ENCODE results near the gene TMEM131. TPM values are rescaled to one million over a fixed set of nuclear protein-coding genes. Genes with fewer than 3 reads are reported as not detected.
"Not testable (repeated sequence)": the region's sequence is repeated elsewhere in the genome, so short reads cannot be mapped to it uniquely, and the experiment has no call there.

Gene TMEM131
- total RNA-seq, 2 experiments from 2014 or later, result 17.4 to 32.3 TPM

GRCh38 chr2:98026292-98026691, 30.5 kb upstream of the TMEM131 start:
- Histone ChIP-seq H3K4me2 (ENCODE audit: low read length) (peak overlapping the region; percentile 89), H3K79me2 (ENCODE audit: insufficient read depth, low read depth, low read length) (no peaks in the 10 kb centered on the region), H2AFZ (ENCODE audit: low read length) (peak overlapping the region; percentile 59), H3K9me3 (ENCODE audit: low read length) (no peaks in the 10 kb centered on the region), H3K4me1 (ENCODE audit: insufficient read depth, low read length, poor library complexity, severe bottlenecking) (peaks cover 62% of the 10 kb centered on the region), H3K4me3 (ENCODE audit: low read depth, low read length, poor library complexity, severe bottlenecking) (peak overlapping the region; percentile 58), H4K20me1 (ENCODE audit: insufficient read depth, low read length) (no peaks in the 10 kb centered on the region), H3K36me3 (ENCODE audit: insufficient read depth, low read length) (no peaks in the 10 kb centered on the region), H3K27ac (ENCODE audit: low read depth, low read length, poor library complexity, severe bottlenecking) (peak overlapping the region; percentile 90), H3K9me2 (ENCODE audit: insufficient read depth, low read length) (no peaks in the 10 kb centered on the region)
- TF ChIP-seq, protein P1, sequence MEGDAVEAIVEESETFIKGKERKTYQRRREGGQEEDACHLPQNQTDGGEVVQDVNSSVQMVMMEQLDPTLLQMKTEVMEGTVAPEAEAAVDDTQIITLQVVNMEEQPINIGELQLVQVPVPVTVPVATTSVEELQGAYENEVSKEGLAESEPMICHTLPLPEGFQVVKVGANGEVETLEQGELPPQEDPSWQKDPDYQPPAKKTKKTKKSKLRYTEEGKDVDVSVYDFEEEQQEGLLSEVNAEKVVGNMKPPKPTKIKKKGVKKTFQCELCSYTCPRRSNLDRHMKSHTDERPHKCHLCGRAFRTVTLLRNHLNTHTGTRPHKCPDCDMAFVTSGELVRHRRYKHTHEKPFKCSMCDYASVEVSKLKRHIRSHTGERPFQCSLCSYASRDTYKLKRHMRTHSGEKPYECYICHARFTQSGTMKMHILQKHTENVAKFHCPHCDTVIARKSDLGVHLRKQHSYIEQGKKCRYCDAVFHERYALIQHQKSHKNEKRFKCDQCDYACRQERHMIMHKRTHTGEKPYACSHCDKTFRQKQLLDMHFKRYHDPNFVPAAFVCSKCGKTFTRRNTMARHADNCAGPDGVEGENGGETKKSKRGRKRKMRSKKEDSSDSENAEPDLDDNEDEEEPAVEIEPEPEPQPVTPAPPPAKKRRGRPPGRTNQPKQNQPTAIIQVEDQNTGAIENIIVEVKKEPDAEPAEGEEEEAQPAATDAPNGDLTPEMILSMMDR (conservative IDR thresholded peaks at IDR 0.05; ENCODE audit: low read length), result no peak
- TF ChIP-seq EZH2phosphoT487 (IDR thresholded peaks at IDR 0.05; ENCODE audit: borderline replicate concordance, low read depth, low read length), result no peak
- DNase-seq (ENCODE audit: low spot score), result no peak
- POLR2A ChIA-PET, result interaction anchor here (0.6 to 0.9 kb wide), 2 partner anchors 10 to 61 kb away, joined by 4 read pairs; no protein-coding TSS in a partner anchor
- intact Hi-C loops (cut with micrococcal nuclease; ENCODE audit: unreplicated experiment), result loop anchor here (2.0 to 5.0 kb wide), 3 partner anchors 61 to 89 kb away; partner anchors contain the start of gene VWA3B
- CTCF ChIA-PET (ENCODE audit: unreplicated experiment), result no interaction called here
- BruUV-seq (replicated peaks), result no TSS peak

- H3K4me1 ChIP-seq (ENCODE audit: insufficient read depth, low read length, poor library complexity, severe bottlenecking), result peaks cover 62% of the 10 kb centered on the region
- no TSS peak for BruUV-seq (replicated peaks)
- DNase-seq (ENCODE audit: low spot score), result no peak
- no peaks in the 10 kb centered on the region for H3K9me2 ChIP-seq (ENCODE audit: insufficient read depth, low read length)
- intact Hi-C loops (cut with micrococcal nuclease; ENCODE audit: unreplicated experiment), result loop anchor here (2.0 to 5.0 kb wide), 3 partner anchors 61 to 89 kb away; partner anchors contain the start of gene VWA3B
- ChIA-PET POLR2A (interaction anchor here (0.7 to 1.8 kb wide), 3 partner anchors 9 to 12 kb away, joined by 4 to 5 read pairs (median 4); no protein-coding TSS in a partner anchor), CTCF (ENCODE audit: unreplicated experiment) (no interaction called here)
- no peaks in the 10 kb centered on the region for H3K36me3 ChIP-seq (ENCODE audit: insufficient read depth, low read length)
- TF ChIP-seq, protein P1 (conservative IDR thresholded peaks at IDR 0.05; ENCODE audit: low read length), result no peak
- TF ChIP-seq EZH2phosphoT487 (IDR thresholded peaks at IDR 0.05; ENCODE audit: borderline replicate concordance, low read depth, low read length), result no peak
- peak overlapping the region; percentile 59 for H2AFZ ChIP-seq (ENCODE audit: low read length)
- H4K20me1 ChIP-seq (ENCODE audit: insufficient read depth, low read length), result no peaks in the 10 kb centered on the region
- no peaks in the 10 kb centered on the region for H3K79me2 ChIP-seq (ENCODE audit: insufficient read depth, low read depth, low read length)
- H3K4me2 ChIP-seq (ENCODE audit: low read length), result peak overlapping the region; percentile 89
- peak overlapping the region; percentile 58 for H3K4me3 ChIP-seq (ENCODE audit: low read depth, low read length, poor library complexity, severe bottlenecking)
- H3K9me3 ChIP-seq (ENCODE audit: low read length), result no peaks in the 10 kb centered on the region
- peak overlapping the region; percentile 90 for H3K27ac ChIP-seq (ENCODE audit: low read depth, low read length, poor library complexity, severe bottlenecking)
Observed at GRCh38 chr2:98025481-98026037, 29.8 kb upstream of the TMEM131 start.

- POLR2A ChIA-PET, result interaction anchor here (0.5 kb wide), 1 partner anchor 10 kb away, joined by 3 read pairs; no protein-coding TSS in a partner anchor
- H3K79me2 ChIP-seq (ENCODE audit: insufficient read depth, low read depth, low read length); H3K9me3 ChIP-seq (ENCODE audit: low read length); H3K4me3 ChIP-seq (ENCODE audit: low read depth, low read length, poor library complexity, severe bottlenecking); H3K36me3 ChIP-seq (ENCODE audit: insufficient read depth, low read length); CTCF ChIA-PET (ENCODE audit: unreplicated experiment); H2AFZ ChIP-seq (ENCODE audit: low read length); H3K27ac ChIP-seq (ENCODE audit: low read depth, low read length, poor library complexity, severe bottlenecking); BruUV-seq (replicated peaks); H3K4me2 ChIP-seq (ENCODE audit: low read length); DNase-seq (ENCODE audit: low spot score); intact Hi-C loops (cut with micrococcal nuclease; ENCODE audit: unreplicated experiment); H3K9me2 ChIP-seq (ENCODE audit: insufficient read depth, low read length); H4K20me1 ChIP-seq (ENCODE audit: insufficient read depth, low read length): not testable (repeated sequence)
- H3K4me1 ChIP-seq (ENCODE audit: insufficient read depth, low read length, poor library complexity, severe bottlenecking), result peaks cover 32% of the 10 kb centered on the region
Observed at GRCh38 chr2:98022067-98022466, 26.3 kb upstream of the TMEM131 start.
